NCI-H2107 treated with DMSO at 0.1 percent for 48 hours (cell line): Measurements from ENCODE around the gene PLIN4.
"Not testable (repeated sequence)": the region's sequence is repeated elsewhere in the genome, so short reads cannot be mapped to it uniquely, and the experiment has no call there.

Source experiments
- DNase-seq: peaks from one replicate; lab custom pipeline; 2025; ENCODE audit not compliant: unreplicated experiment; lab: John Stamatoyannopoulos, UW

PLIN4 gene

DNA sequence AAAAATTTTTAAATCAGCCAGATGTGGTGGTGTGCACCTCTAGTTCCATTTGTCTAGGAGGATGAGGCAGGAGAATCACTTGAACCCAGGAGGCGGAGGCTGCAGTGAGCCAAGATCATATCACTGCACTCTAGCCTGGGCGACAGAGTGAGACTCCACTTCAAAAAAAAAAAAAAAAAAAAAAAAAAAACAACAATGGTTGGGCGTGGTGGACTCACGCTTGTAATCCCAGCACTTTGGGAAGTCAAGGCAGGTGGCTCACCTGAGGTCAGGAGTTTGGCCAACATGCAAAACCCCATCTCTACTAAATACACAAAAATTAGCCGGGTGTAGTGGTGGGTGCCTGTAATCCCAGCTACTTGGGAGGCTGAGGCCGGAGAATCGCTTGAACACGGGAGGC lies 9.1 kb upstream of the PLIN4 start:
- not testable (repeated sequence) for DNase-seq

DNA sequence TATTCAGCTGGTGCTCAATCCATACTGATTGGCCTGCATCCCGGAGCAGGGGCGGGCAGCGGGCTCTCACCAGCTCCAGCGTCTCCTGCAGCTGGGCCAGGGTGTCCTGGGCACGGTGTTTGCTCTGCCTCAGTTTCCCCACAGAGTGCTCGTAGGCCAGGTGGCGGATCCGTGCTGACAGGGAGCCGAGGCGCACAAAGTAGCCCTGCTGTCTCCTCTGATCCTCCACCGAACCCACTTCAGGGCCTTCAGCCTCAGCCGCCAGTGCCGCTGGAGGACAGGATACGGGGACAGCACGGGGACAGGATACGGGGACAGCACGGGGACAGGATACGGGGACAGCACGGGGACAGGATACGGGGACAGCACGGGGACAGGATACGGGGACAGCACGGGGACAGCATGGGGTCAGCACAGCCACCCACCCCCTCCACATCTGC lies 7.3 kb upstream of the PLIN4 start:
- DNase-seq = no peak

DNA sequence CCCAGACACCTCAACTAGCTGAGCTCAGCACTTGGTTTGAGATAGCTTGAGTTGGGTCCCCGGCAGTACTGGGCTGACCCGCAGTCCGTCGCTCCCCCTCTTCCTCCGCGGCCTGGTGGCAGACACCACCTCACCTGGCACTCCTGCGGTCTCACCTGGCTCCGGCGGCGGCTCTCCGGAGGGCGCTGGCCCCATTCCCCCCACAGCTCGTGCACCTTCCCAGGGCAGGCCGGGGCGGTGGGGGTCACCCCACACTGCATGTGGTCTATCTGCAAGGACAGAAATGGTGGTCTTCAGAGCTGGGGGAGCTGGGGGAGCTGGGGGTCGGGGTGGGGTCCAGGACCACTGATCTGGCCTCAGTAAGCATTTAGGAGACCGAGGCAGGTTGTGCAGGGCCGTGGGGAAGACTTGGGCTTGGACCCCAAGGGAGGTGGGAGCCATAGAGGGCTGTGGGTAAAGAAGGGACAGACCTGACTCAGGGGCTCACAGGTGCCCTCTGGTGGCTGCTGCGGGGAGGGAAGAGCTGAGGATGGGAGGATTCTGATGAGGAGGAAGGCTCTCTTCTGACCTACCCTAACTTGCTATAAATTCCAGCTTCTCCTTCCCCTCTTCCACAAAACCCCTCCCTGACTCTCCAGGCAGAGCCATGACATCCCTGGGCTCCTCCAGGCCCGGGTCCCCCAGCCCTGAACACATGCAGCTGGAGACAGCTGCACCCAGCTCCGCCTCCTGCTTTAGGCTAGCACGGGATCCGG lies 6.7 kb upstream of the PLIN4 start:
- DNase-seq = no peak

DNA sequence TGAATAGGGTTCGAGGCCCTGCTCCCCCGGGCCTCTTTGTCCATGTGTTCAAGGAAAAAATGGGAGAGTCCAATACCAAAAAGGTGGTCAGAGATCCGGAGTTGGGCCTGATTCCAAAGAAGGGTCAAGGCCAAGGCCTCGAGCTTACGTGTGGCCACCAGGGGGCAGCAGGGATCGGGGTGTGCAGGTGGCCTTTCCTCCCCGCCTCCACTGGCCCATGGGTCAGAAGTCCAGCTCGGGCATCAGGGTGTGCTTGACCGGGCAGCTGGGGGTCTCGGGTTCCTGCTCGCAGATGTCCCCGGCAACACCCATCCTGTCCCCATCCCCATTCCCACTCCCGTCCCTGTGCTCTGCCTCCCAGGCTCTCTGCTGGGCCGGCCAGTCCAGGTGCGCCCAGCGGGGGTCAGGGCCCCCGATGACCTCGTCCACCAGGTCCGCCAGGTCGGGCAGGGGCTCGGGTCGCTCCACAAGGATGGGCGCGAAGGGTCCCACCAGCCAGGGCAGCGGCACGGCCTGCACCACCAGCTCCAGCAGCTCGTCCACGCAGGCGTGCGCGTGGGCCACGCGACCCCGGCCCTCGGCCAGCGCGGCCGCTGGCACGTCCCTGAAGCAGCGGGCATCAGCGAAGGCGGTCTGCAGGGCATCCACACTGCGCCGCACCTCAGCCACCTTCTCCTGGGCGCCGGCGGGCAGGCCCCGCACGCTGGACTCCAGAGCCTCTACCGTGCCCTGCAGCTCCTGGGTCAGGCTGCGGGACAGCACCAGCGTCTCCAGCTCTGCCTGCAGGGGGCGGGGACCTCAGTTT lies 5.2 kb upstream of the PLIN4 start:
- DNase-seq = no peak

DNA sequence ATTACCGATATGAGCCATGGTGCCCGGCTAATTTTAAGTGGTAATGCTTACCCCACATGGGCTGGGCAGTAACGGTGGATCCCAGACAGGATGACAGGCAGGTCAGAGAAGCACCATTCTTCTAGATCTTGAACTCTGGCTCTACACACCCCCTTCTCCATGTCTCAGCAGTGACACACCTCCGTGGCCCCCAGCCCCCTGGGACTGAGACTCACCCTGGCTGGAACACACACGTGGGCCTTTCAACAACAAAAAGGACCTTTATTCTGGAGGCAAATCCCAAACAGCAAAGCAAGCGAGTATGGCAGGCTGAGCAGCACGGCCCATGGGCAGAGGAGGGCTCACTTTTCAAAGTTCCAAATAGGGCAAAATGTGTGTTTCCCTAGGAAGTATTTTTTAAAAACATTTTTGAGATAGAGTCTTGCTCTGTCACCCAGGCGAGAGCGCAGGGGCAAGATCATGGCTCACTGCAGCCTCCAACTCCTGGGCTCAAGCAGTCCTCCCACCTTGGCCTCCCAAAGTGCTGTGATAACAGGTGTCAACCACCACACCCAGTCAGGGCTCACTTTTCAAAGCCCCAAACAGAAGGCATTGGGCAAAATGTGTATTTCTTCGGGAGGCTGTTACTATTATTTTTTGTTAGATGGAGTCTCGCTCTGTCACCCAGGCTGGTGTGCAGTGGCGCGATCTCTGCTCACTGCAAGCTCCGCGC lies 4.2 kb upstream of the PLIN4 start:
- no peak for DNase-seq

DNA sequence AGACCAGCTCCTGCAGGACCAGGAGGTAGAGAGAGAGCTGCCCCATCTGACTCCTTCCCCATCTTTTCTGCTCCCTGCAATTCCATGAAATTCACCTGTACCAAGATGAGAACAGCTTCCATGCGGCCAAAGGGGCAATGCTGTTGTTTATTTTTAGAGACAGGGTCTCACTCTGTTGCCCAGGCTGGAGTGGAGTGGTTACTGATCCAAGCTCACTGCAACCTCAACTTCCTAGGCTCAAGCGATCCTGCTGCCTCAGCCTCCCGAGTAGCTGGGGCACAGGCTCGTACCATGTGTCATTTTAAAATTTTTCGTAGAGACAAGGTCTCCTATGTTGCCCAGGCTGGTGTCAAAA lies 3.6 kb upstream of the PLIN4 start:
- no peak for DNase-seq

DNA sequence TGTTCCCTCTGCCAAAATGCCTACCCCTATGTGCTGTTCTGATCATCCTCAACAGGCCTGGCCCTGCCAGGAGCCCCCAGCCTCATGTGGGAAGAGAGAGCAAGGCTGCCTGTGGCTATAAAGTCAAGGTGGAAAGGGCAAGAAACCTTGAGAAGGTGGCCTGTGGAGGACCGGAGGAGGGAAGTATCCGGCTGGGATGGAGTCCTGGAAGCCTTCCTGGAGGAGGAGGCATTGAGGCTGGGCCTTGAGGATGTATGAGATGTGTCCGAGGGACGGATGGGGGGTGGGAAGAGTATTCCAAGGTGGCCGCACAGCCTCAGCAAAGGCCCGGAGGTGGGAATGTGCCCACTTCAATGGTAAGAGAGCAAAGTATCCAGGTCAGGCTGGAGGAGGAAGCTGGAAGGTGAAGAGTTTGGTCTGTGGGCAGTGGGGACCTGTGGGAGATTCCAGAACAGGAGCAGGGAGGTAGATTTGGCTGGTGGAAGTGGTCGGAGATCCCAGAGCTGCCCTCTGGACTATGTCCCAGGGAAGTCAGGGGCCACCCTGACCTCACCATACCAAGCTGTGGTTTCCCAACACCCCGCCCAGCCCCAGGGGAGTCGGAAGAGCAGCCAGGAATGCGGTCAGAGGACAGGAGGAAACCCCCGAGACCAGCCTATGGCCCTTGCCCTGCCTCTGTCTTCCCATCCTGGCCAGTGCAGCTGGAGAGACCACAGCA lies 3.0 kb upstream of the PLIN4 start:
- no peak for DNase-seq

DNA sequence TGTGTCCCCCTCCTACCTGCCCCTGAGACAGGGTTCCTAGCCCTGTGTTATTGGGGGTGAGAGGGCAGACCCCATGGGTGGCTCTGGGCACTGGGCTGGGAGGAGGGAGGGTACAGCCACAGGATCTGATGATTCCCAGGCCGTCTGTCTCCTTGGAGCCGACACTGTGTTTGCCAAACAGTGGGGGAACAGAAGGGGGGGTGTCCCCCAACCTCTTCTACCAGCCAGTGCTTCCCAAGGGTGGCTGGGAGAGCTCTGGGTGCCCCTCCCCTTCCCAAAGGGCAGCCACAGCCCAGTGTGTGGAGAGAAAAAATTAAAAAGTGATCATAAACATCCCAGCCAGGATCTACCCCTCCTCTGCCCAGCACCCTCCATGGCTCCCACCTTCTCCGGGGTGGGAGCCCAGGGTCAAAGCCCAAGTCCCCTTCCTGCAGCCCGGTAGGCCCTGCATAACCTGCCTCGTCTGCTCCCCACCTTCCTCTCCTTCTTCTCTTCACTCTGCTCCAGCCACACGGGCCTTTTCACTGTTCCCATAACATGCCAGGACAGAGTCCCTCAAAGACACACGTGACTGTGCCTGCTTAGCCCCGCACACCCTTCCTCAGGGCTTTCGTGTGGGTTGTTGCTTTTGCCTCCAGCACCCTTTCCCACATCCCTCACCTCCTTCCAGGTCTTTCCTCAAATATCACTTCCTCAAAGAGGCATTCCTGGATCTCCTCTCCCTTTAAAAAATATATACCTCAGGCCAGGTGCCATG lies 1.4 kb upstream of the PLIN4 start:
- DNase-seq = no peak

DNA sequence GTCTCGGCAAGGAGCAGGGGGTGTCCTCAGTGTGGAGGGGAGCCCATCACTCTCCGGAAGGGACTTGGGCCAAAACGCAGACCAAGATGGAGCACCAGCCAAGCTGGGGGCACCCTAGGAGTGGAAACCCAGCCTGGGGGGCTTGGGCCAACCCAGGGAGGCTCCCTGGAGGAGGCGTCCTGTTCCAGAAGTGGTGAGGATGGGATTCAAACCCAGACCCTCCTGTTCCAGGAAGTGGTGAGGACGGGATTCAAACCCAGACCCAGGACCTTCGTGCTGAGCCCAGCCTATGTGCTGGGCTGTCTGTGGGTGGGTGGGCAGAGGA lies 848 bp upstream of the PLIN4 start:
- no peak for DNase-seq

DNA sequence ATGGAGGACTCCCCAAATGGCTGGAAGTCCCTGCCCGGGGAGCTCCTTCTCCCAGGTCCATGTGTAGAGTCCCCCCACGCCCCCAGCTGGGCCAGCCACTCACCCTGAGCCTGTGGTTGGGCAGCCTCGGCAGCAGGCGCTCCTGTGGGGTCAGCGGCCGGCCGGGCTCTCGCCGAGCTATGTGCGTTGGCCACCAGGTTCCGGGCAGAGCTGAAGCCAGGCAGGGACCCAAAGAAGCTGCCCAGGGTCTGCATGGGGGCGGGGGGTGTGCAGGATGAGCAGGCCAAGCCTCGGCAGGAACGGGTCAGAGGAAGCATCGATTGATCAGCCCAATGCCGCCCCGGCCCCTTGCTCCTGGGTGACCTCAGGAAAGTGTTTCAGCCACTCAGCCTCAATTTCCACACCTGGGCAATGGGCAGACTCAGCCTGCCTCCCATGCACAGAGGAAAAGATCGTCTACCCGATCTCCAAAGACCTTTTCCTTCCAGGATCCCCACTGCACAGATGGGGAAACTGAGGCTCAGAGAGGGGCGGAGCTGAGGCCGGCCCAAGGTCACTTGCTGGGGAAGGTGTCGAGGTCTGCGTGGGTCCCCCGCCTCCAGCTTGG lies 732 bp downstream of the PLIN4 start:
- no peak for DNase-seq

DNA sequence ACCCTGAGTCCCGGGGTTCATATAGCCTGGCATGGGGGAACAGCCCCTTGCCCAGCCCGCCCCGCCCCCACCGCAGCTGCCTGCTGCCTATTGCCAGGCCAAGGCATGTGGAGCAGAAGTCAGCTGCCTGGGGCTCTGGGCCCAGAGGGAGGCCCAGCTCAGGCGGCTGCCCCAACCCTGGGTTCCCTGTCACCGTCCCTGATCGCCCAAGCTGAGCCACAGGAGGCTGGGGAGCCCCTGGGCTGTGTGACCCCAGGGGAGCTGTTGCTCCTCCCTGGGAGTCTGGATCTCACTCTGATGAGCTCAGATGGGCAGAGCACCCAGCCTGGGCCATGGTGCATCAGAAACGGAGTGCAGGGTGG lies 1.4 kb downstream of the PLIN4 start:
- no peak for DNase-seq

DNA sequence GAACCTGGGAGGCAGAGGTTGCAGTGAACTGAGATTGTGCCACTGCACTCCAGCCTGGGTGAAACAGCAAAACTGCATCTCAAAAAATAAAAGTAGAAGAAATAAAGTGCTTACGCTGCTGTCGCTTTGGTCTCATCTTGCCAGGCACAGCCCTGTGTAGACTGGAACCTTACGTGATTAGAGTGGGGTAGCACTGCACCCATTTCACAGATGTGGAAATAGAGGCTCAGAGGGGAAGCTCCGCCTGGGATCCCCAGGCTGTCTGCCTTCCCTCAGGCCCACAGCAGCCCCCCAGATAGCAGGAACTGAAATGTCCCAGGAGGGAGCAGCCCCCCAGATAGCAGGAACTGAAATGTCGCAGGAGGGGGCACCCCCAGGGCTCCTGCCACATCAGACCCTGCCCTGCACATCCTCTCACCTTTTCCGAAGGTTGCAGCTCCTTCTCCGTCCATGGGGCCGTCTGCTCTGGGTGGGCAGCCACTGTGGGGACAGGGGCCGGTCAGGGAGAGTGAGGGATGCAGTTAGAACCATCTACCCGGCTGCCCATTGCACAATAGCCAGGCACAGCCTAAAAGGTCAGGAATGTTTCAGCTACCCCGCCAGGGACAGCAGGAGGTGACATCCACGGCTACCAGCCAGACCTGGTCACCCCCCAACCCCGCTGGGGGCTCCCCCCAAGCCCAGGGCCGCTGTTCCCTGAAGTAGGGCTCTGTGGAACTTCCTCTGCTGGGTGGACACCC lies 1.9 kb downstream of the PLIN4 start:
- DNase-seq = no peak

DNA sequence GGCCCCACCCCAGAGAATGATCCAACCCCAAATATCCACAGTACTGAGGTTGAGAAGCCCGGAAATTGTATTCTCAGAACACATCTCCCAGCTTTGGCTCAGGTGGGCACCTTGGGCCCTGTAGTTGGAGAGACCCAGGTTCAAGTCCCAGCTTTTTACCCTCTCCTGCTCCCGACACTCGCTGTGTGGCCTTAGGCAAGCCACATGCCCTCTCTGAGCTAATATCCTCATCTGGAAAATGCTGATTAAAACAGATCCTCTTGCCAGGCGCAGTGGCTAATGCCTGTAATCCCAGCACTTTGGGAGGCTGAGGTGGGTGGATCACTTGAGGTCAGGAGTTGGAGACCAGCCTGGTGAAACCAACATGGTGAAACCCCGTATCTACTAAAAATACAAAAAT lies 2.6 kb downstream of the PLIN4 start:
- DNase-seq = no peak

DNA sequence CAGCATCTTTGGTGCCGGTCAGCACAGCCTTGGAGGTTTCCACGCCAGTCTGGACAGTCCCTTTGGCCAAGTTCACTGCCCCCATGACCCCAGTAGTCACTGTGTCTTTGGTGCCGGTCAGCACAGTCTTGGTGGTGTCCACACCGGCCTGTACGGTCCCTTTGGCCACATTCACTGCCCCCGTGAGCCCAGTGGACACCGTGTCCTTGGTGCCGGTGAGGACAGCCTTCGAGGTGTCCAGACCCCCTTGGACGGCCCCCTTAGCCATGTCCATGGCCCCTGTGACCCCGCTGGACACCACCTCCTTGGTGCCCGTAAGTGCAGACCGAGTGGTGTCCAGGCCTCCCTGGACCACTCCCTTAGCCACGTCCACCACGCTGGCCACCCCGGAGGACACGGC lies 5.0 kb downstream of the PLIN4 start:
- DNase-seq = no peak

DNA sequence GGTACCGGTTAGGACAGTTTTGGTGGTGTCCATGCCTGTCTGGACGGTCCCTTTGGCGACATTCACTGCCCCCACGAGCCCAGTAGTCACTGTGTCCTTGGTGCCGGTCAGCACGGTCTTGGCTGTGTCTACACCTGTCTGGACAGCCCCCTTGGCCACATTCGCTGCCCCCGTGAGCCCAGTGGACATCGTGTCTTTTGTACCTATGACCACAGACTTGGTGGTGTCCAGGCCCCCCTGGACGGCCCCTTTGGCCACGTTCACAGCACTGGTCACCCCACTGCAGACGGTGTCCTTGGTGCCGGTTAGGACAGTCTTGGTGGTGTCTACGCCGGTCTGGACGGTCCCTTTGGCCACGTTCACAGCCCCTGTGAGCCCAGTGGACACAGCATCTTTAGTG lies 6.2 kb downstream of the PLIN4 start:
- DNase-seq = no peak

DNA sequence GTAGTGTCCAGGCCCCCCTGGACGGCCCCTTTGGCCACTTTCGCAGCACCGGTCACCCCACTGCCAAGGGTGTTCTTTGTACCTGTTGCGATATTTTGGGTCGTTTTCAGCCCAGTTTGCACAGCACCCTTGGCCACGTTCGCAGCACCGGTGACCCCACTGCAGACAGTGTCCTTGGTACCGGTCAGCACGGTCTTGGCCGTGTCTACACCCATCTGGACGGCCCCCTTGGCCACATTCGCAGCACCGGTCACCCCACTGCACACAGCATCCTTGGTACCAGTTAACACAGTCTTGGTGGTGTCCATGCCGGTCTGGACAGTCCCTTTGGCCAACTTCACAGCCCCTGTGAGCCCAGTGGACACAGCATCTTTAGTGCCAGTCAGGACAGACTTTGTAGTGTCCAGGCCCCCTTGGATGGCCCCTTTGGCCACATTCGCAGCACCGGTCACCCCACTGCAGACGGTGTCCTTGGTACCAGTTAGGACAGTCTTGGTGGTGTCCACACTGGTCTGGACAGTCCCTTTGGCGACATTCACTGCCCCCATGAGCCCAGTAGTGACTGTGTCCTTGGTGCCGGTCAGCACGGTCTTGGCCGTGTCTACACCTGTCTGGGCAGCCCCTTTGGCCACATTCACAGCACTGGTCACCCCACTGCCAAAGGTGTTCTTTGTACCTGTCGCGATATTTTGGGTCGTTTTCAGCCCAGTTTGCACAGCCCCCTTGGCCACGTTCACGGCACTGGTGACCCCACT lies 6.8 kb downstream of the PLIN4 start:
- DNase-seq = no peak

DNA sequence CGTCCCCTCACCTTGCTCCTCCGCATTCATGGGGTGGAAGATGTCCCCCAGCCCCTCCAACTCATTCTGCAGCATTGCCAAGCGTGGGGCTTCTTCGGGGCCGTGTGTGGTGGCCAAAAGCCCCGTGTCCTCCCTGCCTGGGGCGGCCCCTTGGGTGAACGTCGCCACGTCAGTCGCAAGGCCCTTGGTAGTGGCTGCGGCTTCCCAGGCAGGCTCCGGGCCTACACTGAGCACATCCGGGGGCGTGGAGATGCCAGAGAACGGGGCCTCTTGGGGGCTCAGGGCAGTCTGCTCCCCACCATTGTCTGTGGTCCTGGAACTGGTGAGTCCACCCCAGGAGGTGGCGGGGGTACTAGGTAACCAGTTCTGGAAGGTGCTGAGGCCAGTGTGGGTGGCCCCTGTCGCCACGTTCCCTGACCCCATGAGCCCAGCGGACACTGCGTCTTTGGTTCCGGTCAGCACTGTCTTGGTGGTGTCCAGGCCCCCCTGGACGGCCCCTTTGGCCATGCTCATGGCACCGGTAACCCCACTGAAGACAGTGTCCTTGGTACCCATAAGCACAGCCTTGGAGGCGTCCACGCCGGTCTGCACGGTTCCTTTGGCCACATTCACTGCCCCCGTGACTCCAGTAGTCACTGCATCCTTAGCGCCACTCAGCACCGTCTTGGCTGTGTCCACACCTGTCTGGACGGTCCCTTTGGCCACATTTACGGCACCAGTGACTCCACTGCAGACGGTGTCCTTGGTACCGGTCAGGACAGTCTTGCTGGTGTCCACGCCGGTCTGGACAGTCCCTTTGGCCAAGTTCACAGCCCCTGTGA lies 7.6 kb downstream of the PLIN4 start:
- no peak for DNase-seq

DNA sequence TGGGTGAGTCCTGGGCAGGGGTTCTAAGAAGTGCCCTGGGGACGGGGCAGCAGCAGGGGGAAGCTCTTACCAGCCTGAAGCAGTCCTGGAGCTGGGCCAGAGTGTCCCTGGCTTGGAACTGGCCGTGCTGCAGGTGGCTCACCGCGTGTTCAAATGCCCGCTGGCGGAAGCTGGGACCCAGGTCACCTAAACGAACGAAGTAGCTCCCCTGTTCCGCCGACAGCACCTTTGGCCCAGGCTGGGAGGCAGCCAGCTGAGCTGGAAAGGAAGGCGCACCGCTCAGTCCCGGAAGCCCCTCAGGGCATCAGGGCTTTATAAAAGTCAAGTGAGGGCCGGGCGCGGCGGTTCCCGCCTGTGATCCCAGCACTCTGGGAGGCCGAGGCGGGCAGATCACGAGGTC lies 9.6 kb downstream of the PLIN4 start:
- DNase-seq = no peak
